Fibroblast of pulmonary artery (primary cell): ENCODE data around the gene KRAS.

Experiments used
- DNase-seq: peaks from one replicate; pipeline ENCODE4 v3.0.0-alpha.2; 2010; ENCODE audit warnings: low read depth
- H3K4me3 ChIP-seq: replicated peaks from 2 replicates; pipeline ENCODE4 v1.5.1; 2011; ENCODE audit warnings: low read depth, mild to moderate bottlenecking, control low read depth, low read length, moderate library complexity
- CTCF ChIP-seq: IDR thresholded peaks from 2 replicates; pipeline ENCODE4 v1.5.1; 2011; ENCODE audit warnings: mild to moderate bottlenecking, control low read depth, low read length, inconsistent platforms; ENCODE audit errors: missing control alignments

Gene KRAS

GRCh38 chr12:25162866-25163265 is 87.9 kb downstream of the KRAS start:
- no peak for DNase-seq
- no peak overlapping the region for H3K4me3 ChIP-seq
- TF ChIP-seq CTCF: no peak

- TF ChIP-seq CTCF: no peak
- DNase-seq: no peak
- H3K4me3 ChIP-seq: no peak overlapping the region
Measured at GRCh38 chr12:25156061-25156460, 94.7 kb downstream of the KRAS start.

GRCh38 chr12:25155022-25155576 is 95.6 kb downstream of the KRAS start:
- peak; percentile 53 for DNase-seq
- TF ChIP-seq CTCF: peak; percentile 78
- H3K4me3 ChIP-seq: no peak overlapping the region
